Nephron (organoid): ENCODE measurements around the gene TBXAS1.

Source experiments
- H3K27ac Mint-ChIP-seq, 3 experiments: 2 replicates each; pipeline ENCODE4 v1.8.0; 2020; ENCODE audit warnings: mixed read lengths in 3 of 3, mild to moderate bottlenecking in 2 of 3, moderate library complexity in 1 of 3
- H3K27me3 Mint-ChIP-seq: 2 replicates; pipeline ENCODE4 v1.8.0; 2021; ENCODE audit warnings: low read depth, mild to moderate bottlenecking, moderate library complexity, mixed read lengths
- H3K36me3 Mint-ChIP-seq: 2 replicates; pipeline ENCODE4 v1.8.0; 2020; ENCODE audit warnings: low read depth, mixed read lengths
- H3K4me1 Mint-ChIP-seq: 2 replicates; pipeline ENCODE4 v1.8.0; 2020; ENCODE audit warnings: mixed read lengths
- H3K4me3 Mint-ChIP-seq, 3 experiments: 2 replicates each; pipeline ENCODE4 v1.8.0; 2020; ENCODE audit warnings: mild to moderate bottlenecking in 3 of 3, mixed read lengths in 3 of 3, moderate library complexity in 2 of 3
- H3K9me3 Mint-ChIP-seq: 2 replicates; pipeline ENCODE4 v1.8.0; 2020; ENCODE audit warnings: mixed read lengths
- TF ChIP-seq, protein P1 (sequence below), 3 experiments: fragments of 200-600 bp; sonication (generic); IDR thresholded peaks; one replicate each; pipeline ENCODE4 v1.5.0; 2021; ENCODE audit warnings: antibody characterized with exemption in 3 of 3; ENCODE audit not compliant: unreplicated experiment in 3 of 3

Gene TBXAS1

DNA sequence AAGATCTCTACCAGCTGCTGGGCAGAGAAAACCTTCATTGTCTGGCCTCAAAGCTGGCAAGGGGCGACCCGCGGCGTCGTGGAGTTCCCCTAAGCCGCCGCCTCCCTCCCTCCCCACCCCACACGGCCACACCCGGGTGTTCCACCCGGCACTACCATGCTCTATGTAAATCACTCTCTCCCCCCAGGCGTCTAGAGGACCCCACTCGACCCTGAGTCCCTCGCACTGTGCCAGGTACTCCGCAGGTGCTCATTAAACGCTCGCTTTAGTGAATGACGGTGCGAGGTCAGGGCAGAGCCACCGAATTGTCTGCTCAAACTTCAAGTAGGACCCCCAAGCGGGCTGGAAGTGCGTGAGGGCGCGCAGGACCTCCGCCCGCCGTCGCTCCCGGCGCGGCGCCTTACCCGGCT, 233.1 kb downstream of the TBXAS1 start:
- TF ChIP-seq, protein P1, sequence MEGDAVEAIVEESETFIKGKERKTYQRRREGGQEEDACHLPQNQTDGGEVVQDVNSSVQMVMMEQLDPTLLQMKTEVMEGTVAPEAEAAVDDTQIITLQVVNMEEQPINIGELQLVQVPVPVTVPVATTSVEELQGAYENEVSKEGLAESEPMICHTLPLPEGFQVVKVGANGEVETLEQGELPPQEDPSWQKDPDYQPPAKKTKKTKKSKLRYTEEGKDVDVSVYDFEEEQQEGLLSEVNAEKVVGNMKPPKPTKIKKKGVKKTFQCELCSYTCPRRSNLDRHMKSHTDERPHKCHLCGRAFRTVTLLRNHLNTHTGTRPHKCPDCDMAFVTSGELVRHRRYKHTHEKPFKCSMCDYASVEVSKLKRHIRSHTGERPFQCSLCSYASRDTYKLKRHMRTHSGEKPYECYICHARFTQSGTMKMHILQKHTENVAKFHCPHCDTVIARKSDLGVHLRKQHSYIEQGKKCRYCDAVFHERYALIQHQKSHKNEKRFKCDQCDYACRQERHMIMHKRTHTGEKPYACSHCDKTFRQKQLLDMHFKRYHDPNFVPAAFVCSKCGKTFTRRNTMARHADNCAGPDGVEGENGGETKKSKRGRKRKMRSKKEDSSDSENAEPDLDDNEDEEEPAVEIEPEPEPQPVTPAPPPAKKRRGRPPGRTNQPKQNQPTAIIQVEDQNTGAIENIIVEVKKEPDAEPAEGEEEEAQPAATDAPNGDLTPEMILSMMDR (IDR thresholded peaks at IDR 0.05; ENCODE audit: unreplicated experiment in 3 of 3) = no peak
- no peaks in the 10 kb centered on the region for H3K36me3 Mint-ChIP-seq
- peaks cover 20% of the 10 kb centered on the region for H3K9me3 Mint-ChIP-seq
- H3K27ac Mint-ChIP-seq = no peak overlapping the region
- peaks cover 12% of the 10 kb centered on the region for H3K4me1 Mint-ChIP-seq
- peak overlapping the region; percentile 54 to 77 (median 72) for H3K4me3 Mint-ChIP-seq
- H3K27me3 Mint-ChIP-seq = peaks cover 27% of the 10 kb centered on the region

DNA sequence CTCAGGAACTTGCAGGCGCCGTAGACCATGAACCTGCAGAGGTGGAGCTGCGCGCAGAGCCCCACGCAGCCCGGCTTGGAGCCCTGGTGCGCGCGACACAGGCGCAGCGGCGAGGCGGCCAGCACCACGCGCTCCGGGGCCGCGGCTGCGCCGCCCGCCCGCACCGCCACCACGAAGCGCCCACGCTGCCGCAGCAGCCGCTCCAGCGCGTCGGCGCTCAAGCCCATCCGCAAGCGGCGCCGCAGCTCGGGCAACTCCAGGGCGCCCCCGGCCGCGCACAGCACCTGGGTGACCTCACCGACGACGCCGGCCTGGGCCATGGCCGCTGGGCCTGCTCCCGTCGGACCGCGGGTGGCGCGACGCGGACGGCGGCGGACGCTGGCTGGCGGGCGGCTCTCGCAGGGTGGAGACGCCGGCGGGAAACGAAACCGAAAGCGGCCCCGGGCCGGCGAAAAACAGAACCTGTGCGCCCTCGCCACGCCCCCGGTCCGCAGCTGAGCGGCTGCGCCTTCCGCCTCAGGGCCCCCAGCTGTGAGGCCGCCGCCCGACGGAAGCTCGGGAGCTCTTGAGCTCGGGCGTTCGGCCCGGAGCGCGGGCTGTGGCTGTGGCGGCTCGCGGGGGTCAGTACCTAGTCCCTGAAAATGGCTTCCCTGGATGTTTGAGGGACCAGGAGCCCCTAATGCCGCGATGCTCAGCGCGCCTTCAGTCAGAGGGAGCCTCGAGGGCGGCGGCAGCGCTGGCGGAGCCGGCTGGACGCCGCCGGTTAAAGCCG, 233.7 kb downstream of the TBXAS1 start, which contains the start of gene PARP12:
PARP12 (minus strand) TSS at position 424 of the 772 bp plus-strand sequence; CDS start at position 320, 104 bp downstream.
- Mint-ChIP-seq H3K9me3 (peaks cover 23% of the 10 kb centered on the region), H3K27me3 (peaks cover 27% of the 10 kb centered on the region), H3K4me3 (peak within 1 kb of the TSS; percentile 77 to 81 (median 79)), H3K36me3 (no peaks in the 10 kb centered on the region), H3K27ac (peak within 1 kb of the TSS in 1 of 3 experiments; percentile 35), H3K4me1 (peaks cover 12% of the 10 kb centered on the region)
- TF ChIP-seq, protein P1 (IDR thresholded peaks at IDR 0.05; ENCODE audit: unreplicated experiment in 3 of 3) = no peak

DNA sequence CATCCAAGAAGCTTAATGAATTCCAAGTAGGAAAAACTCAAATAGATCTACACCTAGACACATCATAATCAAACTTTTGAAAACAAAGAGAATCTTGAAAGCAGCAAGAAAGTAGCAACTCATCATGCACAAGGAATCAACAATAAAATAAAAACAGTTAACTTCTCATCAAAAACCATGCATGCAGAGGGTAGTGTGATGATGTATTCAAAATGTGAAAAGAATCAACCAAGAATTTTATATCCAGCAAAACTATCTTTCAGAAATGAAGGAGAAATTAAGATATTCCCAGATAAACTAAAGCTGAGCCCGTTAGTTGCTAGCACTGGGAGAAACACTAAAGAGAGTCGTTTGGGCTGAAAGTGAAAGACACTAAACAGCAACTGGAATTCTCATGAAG, 238.0 kb downstream of the TBXAS1 start:
- Mint-ChIP-seq H3K4me3 (no peak overlapping the region), H3K4me1 (no peaks in the 10 kb centered on the region), H3K27ac (no peak overlapping the region), H3K27me3 (peaks cover 11% of the 10 kb centered on the region), H3K9me3 (peaks cover 38% of the 10 kb centered on the region), H3K36me3 (no peaks in the 10 kb centered on the region)
- TF ChIP-seq, protein P1 (IDR thresholded peaks at IDR 0.05; ENCODE audit: unreplicated experiment in 3 of 3) = no peak

DNA sequence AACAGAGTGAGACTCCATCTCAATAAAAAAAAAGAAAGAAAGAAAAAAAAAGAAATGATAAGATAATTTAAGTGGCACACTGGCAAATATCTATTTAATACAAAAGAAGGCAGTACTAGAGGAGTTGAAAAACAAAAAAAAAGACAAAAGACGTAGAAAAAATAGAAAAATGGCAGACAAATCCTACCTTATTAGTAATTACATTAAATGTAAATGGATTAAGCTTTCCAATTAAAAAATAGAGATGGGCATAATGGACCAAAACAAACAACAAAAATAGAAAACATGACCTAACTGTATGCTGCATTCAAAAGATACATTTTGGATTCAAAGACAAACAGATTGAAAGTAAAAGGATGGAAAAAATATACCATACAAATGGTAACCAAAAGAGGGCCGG, 239.0 kb downstream of the TBXAS1 start:
- TF ChIP-seq, protein P1 (IDR thresholded peaks at IDR 0.05; ENCODE audit: unreplicated experiment in 3 of 3) = no peak
- H3K27ac Mint-ChIP-seq = no peak overlapping the region
- no peaks in the 10 kb centered on the region for H3K36me3 Mint-ChIP-seq
- H3K9me3 Mint-ChIP-seq = peaks cover 38% of the 10 kb centered on the region
- no peak overlapping the region for H3K4me3 Mint-ChIP-seq
- no peaks in the 10 kb centered on the region for H3K4me1 Mint-ChIP-seq
- peaks cover 11% of the 10 kb centered on the region for H3K27me3 Mint-ChIP-seq

DNA sequence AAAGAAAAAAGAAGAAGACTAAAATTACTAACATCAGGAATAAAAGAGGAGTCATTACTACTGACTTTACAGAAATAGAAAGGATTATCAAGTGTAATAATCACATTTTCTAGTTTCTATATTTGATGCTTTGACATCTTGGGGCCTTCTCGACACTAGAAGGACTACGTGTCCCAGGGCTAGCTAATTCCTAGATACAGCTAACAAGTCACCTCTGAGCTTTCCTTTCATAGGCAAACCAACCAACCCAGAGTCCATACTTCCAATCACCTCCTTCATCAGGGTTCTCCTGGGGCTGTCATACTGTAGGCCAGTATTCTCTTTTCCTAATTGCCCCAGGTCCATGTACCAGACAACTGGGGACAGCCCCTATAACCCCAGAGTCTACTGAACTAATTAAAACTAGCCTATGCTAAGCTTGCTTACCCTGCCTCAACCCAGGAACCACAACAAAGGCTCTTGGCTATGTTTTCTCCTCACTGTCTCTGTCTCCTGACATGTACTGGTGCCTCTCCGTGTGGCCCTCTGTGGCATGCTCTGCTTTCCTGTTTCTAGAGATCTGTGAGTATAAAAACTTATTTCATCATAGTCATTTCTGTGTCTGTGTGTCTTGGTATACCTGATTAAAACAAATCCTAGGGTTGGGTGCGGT, 240.4 kb downstream of the TBXAS1 start:
- no peak overlapping the region for H3K4me3 Mint-ChIP-seq
- no peaks in the 10 kb centered on the region for H3K36me3 Mint-ChIP-seq
- TF ChIP-seq, protein P1 (IDR thresholded peaks at IDR 0.05; ENCODE audit: unreplicated experiment in 3 of 3) = no peak
- peaks cover 7% of the 10 kb centered on the region for H3K27me3 Mint-ChIP-seq
- H3K27ac Mint-ChIP-seq = no peak overlapping the region
- peaks cover 34% of the 10 kb centered on the region for H3K9me3 Mint-ChIP-seq
- no peaks in the 10 kb centered on the region for H3K4me1 Mint-ChIP-seq
